T47D (cell line): ENCODE results near the gene ARL4C.
"Not testable (repeated sequence)": the region's sequence is repeated elsewhere in the genome, so short reads cannot be mapped to it uniquely, and the experiment has no call there.

Source experiments
- DNase-seq, 2 experiments: peaks; one replicate each; pipeline versions ENCODE4 v3.0.0 to v3.0.0-alpha.2; 2011 to 2012; ENCODE audit warnings: low read depth in 1 of 2, low spot score in 1 of 2
- JUND ChIP-seq: IDR thresholded peaks from 2 replicates; pipeline ENCODE4 v1.6.1; 2012; ENCODE audit warnings: low read depth
- in situ Hi-C: cut with HindIII; loops from 2 replicates; pipeline ENCODE4 v1.10.0; 2016; ENCODE audit warnings: low sequenced_read_pairs, low pct_unique_long_range_greater_than_20kb

Gene ARL4C

DNA sequence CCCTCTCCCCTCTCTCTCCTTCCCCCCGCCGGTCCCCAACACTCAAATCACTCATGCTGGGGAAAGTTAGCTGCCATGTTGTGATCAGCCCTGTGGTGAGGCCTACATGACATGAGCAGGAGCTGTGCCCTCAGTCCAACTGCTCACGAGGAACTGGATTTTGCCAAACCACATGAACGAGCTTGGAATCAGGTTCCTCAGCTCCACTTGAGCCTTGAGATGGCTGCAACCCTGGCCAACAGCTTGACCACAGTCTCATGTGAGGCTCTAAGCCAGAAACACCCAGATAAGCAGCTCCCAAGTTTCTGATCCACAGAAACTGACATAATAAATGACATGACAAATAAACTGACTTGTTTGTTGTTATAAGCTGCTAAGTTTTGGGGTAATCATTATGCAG is 38.4 kb downstream of the ARL4C start:
- DNase-seq, result no peak
- no peak for TF ChIP-seq JUND
- in situ Hi-C loops, result no loop called here

DNA sequence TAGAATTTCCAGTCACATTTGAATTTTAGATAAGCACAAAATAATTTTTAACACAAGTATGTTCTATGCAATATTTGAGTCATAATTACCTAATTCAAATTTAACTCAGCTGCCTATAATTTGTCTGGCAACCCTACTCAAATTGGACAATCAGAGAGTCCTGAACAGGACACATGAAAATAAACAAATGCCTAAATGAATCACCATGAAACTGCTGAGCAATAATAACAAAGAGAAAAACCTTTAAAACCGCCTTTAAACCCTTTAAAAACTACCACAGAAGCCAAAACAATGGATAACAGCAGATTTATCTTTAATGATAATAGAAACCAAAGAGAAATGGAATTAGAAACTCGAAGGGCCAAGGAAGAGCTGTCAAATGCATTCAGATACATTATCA is 39.5 kb downstream of the ARL4C start:
- DNase-seq, result no peak
- no peak for TF ChIP-seq JUND
- in situ Hi-C loops, result no loop called here

DNA sequence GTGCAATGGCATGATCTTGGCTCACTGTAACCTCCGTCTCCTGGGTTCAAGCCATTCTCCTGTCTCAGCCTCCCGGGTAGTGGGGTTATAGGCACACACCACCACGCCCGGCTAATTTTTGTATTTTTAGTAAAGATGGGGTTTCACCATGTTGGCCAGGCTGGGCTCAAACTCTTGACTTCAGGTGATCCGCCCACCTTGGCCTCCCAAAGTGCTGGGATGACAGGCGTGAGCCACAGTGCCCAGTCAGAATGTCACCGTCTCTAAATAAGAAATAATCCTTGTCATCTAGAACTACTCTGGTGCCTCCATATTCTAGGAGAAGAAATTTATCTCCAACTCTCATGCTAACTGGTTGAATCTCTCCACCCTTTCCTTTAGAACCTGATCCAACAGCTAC is 41.6 kb downstream of the ARL4C start:
- DNase-seq, in situ Hi-C loops: not testable (repeated sequence)

- DNase-seq, result no peak
- in situ Hi-C loops, result no loop called here
- TF ChIP-seq JUND, result no peak
These were observed 42.4 kb downstream of the ARL4C start for GRCh38 chr2:234454433-234454832.

DNA sequence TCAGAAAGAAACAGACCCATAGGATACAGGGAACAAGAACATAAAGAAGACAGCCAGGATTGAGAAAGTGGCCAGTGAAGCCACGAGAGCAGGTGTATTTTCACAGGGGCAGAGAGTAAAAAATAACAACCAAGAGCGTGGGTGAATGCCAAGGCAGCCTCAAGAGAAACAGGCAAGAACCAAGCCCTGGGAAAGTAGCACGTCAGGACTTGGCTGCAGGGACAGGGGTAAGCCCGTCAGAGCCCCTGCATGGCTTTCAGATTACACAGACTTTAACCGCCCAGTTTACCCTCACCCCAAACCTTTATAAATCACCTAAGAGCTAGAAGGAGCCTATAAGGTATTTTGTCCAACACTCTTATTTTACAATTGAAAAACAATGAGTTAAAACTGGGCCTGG is 43.7 kb downstream of the ARL4C start:
- in situ Hi-C loops, result no loop called here
- DNase-seq, result no peak
- no peak for TF ChIP-seq JUND

DNA sequence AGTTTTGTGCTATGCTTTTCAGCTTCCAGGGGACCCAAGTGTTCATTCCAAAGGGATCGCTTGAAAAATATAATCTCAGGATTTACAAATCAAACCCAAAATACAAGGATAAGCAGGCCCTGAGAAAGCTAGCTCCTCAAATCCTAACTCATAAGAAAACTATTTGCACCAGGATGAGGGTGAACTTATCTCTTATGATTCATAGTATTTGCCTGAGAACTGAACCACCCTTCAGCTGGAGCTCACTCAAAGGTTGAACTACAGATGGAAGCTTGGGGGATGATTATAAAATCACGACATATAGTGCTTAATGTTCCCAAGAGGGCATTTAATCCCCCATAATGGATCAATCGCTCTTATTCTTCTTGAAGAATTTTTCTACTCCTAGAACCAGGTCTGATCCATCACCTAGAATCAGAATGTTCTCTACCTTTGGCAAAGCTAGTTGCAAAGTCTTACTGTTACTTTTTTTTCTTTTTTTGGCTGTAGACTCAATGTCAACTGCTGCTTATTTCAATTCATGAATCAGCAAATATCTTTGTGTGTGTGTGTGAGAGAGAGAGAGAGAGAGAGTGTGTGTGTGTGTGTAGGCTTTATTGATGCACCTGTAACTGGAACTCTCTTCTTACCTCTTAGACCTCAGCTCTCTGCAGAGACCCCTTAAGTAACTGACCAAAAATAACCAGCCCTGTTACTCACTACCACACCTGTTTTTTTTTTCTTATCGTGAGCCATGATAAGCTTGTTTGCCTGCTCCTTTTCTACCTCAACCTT is 44.8 kb downstream of the ARL4C start:
- DNase-seq, result no peak
- TF ChIP-seq JUND, result no peak
- in situ Hi-C loops, result no loop called here

DNA sequence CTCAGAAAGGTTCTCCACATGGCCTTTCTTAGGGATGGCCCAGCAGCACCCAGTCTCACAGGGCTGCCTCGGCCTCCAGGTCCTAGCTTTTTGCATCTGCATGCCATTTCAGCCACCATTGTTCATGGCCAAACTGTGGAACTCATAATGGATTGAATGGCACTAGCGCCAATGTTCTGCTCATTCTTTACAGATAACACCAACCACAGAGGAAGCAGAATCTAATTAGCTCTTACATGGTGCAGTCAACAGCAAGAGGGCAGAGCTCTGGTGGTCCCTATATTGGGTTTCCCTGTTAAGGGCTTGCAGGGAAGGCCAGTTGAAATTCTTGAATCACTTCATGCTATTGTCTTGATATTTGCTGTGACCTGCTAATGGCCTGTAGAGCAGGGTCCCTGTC is 45.6 kb downstream of the ARL4C start:
- DNase-seq, result no peak
- in situ Hi-C loops, result no loop called here
- no peak for TF ChIP-seq JUND

DNA sequence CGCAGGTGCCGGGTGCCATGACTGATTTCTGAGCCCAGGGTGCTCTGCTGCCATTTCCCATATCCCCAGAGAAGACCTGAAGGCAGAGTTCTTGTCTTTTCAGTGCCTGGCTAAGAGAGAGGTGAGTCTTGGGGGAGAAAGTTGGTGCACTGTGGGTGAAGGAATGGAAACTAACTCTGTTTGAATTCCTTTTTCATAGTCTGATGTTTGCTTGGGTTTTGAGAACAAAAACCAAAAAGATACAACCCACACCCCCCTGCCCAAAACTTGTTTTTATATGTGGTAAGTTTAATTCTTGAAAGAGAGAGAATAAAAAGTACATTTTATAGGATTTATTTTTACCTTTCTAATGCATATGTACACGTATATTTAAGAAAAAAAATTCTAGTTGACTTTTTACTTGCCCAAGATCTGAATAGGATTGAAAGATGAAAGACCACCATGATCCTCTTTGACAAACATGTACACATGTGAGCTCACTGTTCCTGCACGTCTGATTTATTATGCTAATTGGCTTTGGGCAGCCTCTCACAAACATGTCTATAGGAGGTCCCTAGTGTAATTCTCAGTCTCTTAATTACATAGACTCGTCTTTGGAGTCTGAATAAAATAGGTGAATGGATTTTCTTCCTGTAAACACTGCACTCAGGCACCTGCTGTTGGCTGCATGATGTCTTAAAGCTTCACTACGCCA is 46.3 kb downstream of the ARL4C start:
- TF ChIP-seq JUND, result no peak
- in situ Hi-C loops, result no loop called here

DNA sequence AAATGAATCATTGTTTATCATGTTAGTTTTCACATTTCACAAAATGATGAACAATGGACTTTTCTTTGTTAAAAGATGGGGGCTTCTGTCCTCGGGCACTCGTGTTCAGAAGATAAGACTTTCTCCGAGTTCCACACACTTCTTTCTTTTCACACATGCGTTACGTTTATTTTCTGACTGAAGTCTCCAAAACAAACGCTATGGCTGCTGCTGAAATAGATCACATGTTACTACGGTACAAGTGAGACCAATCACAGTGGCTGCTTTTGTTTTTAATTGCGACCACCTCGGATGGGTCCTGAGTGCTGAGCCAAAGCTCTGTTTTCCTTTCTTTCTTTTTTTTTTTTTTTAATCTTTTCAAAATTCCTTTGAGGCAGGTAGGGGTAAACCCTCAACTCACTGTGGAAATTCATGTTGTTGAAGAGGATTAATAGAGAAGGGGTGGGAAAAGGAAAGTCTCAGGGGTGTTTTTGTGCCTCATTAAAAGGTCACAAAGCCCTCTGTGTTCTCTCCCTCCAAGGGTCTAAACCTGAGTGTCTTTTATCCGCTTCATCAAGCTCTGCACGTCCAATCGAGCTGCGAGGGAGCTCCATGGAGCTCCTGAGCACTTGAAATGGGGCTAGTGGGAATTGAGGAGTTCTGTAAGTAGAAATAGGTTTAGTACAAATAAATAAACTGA is 48.2 kb downstream of the ARL4C start:
- in situ Hi-C loops, result no loop called here
- no peak for TF ChIP-seq JUND
- no peak for DNase-seq

More for the DNA sequence above, 46.3 kb downstream of the ARL4C start:
- no peak for DNase-seq

- in situ Hi-C loops, result no loop called here
- DNase-seq, result no peak
- no peak for TF ChIP-seq JUND
These were observed 48.9 kb downstream of the ARL4C start for GRCh38 chr2:234447963-234448362.

GRCh38 chr2:234447189-234447588 is 49.7 kb downstream of the ARL4C start:
- in situ Hi-C loops, result no loop called here
- no peak for DNase-seq
- no peak for TF ChIP-seq JUND

DNA sequence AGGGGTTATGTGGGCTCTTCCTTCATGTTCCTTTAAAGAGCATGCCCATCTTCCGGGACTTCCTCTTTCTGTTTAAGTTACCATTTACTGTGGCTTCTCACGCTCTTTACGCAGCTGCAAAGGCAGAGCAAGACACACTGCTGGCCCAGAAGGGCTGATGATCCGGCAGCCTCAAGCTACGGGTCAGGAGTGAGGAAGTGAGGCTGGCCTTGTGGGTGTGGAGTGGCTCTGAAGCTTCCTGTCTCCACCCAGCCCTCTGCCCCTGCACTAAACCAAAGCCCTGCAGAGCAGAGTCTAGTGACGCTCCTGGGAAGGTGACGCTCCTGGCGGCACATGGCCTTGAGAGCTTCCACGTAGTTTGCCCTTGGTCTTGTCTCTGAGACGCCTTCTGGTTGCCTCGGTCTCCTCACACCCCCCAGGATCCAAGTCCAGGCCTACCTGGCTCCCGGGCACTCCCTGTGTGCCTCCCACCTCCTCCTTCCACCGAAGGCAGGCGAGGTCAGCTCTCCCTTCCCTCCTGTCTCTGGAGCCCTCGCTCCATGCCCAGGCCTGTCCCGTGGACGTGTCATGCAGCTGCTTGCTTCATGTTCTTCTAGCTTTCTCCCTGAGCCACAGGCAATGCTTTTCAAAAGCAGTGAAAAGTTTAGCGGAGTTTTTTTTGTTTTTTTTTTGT is 50.3 kb downstream of the ARL4C start:
- in situ Hi-C loops, result no loop called here
- DNase-seq, result no peak
- TF ChIP-seq JUND, result no peak

DNA sequence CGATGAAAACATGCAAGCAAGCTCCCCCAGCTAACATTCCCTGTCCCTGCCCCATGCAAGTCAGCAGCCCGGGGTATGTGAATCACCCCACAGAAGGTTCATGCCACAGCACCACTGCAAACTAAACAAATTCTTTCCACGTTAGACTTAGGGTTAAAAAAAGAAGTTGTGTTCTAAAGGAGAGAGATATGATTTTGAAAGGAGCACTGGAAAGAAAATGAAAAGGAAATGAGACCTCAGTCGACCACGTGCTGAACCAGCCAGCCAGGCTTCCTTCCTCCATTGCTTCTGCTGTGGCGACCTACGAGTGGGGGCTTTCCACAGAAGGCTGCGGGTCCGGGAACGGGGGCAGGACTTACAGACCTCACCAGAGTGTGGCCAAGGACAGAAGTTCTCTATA is 52.0 kb downstream of the ARL4C start:
- TF ChIP-seq JUND, result no peak
- in situ Hi-C loops, result no loop called here
- DNase-seq, result no peak
